ENCODE data around the gene NPAS1. TPM values are rescaled to one million over a fixed set of nuclear protein-coding genes. Genes with fewer than 3 reads are reported as not detected.

Gene NPAS1
- total and polyA plus RNA-seq, 2 of the 13 experiments (the other 11 are each of a cell fraction or from before 2014, with no cell fraction given) = 0.35 to 2.9 TPM

DNA sequence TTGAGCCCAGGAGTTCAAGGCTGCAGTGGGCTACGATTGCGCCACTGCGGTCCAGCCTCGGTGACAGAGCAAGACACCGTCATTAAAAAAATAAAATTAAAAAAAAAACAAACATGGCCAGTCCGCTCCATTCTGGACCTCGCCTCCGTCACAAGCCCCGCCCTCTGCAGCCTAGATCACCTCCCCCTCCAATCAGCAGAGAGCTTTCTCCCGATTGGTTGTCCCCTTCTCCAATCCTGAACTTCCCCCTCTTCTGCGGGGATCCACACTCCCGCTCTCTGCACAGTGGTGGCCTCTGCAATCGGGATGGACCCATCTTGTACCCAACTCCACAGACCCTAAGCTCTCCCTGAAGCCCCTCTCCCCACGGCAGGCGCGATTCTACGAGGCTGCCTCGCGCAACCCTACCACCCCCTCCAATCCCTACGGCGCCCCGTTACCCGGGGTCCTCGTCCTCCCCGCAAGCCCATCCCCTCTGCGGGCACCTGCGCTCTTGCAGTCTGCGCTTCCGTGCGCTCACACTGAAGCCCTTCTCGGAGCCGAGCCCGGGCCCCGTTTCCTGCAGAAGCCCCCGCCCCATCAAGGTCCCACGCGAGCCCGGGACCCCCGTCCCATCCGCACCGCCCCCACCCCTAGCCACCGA, 28.2 kb downstream of the NPAS1 start (continued):
- 0 out of 2 replicates have a peak, but pooled peaks have one; percentile 58 for TF ChIP-seq TMF1 (CRISPR knock-in tag; IDR thresholded peaks at IDR 0.05; ENCODE audit: low read depth)
- TF ChIP-seq SOX5 (CRISPR knock-in tag; IDR thresholded peaks at IDR 0.05; ENCODE audit: borderline replicate concordance) = no peak
- TF ChIP-seq TCF7 (IDR thresholded peaks at IDR 0.05; ENCODE audit: low read depth) = no peak
- TF ChIP-seq GATA4 (IDR thresholded peaks at IDR 0.05; ENCODE audit: borderline replicate concordance, low read depth) = no peak
- TF ChIP-seq CERS6 (CRISPR knock-in tag; IDR thresholded peaks at IDR 0.05) = no peak
- TF ChIP-seq, protein P1, sequence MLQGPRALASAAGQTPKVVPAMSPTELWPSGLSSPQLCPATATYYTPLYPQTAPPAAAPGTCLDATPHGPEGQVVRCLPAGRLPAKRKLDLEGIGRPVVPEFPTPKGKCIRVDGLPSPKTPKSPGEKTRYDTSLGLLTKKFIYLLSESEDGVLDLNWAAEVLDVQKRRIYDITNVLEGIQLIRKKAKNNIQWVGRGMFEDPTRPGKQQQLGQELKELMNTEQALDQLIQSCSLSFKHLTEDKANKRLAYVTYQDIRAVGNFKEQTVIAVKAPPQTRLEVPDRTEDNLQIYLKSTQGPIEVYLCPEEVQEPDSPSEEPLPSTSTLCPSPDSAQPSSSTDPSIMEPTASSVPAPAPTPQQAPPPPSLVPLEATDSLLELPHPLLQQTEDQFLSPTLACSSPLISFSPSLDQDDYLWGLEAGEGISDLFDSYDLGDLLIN (CRISPR knock-in tag; IDR thresholded peaks at IDR 0.05; ENCODE audit: borderline replicate concordance) = no peak
- TF ChIP-seq, protein P2, sequence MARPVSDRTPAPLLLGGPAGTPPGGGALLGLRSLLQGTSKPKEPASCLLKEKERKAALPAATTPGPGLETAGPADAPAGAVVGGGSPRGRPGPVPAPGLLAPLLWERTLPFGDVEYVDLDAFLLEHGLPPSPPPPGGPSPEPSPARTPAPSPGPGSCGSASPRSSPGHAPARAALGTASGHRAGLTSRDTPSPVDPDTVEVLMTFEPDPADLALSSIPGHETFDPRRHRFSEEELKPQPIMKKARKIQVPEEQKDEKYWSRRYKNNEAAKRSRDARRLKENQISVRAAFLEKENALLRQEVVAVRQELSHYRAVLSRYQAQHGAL (CRISPR knock-in tag; IDR thresholded peaks at IDR 0.05; ENCODE audit: not compliant biosample characterization) = no peak
- no peak for TF ChIP-seq RFX3 (CRISPR knock-in tag; IDR thresholded peaks at IDR 0.05)
- TF ChIP-seq ZNF614 (CRISPR knock-in tag; IDR thresholded peaks at IDR 0.05; ENCODE audit: borderline replicate concordance) = no peak
- TF ChIP-seq KMT2B (CRISPR knock-in tag; IDR thresholded peaks at IDR 0.05) = no peak
- no peak for TF ChIP-seq MNT (IDR thresholded peaks at IDR 0.05)
- no peak for TF ChIP-seq CAMTA2 (CRISPR knock-in tag; IDR thresholded peaks at IDR 0.05; ENCODE audit: borderline replicate concordance)
- TF ChIP-seq HOXA7 (CRISPR knock-in tag; IDR thresholded peaks at IDR 0.05) = no peak
- TF ChIP-seq GLI4 (CRISPR knock-in tag; IDR thresholded peaks at IDR 0.05; ENCODE audit: borderline replicate concordance) = no peak
- TF ChIP-seq ZFP62 (CRISPR knock-in tag; IDR thresholded peaks at IDR 0.05) = no peak
- TF ChIP-seq, protein P3, sequence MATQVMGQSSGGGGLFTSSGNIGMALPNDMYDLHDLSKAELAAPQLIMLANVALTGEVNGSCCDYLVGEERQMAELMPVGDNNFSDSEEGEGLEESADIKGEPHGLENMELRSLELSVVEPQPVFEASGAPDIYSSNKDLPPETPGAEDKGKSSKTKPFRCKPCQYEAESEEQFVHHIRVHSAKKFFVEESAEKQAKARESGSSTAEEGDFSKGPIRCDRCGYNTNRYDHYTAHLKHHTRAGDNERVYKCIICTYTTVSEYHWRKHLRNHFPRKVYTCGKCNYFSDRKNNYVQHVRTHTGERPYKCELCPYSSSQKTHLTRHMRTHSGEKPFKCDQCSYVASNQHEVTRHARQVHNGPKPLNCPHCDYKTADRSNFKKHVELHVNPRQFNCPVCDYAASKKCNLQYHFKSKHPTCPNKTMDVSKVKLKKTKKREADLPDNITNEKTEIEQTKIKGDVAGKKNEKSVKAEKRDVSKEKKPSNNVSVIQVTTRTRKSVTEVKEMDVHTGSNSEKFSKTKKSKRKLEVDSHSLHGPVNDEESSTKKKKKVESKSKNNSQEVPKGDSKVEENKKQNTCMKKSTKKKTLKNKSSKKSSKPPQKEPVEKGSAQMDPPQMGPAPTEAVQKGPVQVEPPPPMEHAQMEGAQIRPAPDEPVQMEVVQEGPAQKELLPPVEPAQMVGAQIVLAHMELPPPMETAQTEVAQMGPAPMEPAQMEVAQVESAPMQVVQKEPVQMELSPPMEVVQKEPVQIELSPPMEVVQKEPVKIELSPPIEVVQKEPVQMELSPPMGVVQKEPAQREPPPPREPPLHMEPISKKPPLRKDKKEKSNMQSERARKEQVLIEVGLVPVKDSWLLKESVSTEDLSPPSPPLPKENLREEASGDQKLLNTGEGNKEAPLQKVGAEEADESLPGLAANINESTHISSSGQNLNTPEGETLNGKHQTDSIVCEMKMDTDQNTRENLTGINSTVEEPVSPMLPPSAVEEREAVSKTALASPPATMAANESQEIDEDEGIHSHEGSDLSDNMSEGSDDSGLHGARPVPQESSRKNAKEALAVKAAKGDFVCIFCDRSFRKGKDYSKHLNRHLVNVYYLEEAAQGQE (IDR thresholded peaks at IDR 0.05; ENCODE audit: borderline replicate concordance in 1 of 2, low read depth in 1 of 2, low read length in 2 of 2) = no peak
- peak in 1 of 2 experiments; percentile 53; a peak in 1 of 4 replicates for TF ChIP-seq HMGXB4 (CRISPR knock-in tag; IDR thresholded peaks at IDR 0.05; ENCODE audit: borderline replicate concordance in 1 of 2, low read depth in 1 of 2)
- no peak for TF ChIP-seq ZSCAN30 (CRISPR knock-in tag; IDR thresholded peaks at IDR 0.05)
